GM19455 (cell line): Measurements from ENCODE around the gene PACSIN2.

Source experiments
- ATAC-seq: cut with Tn5 transposase; IDR thresholded peaks from one replicate; pipeline ENCODE4 v1.9.1; 2021; ENCODE audit not compliant: unreplicated experiment

The PACSIN2 gene

GRCh38 chr22:42833104-42833503 is 181.8 kb downstream of the PACSIN2 start:
- ATAC-seq: no peak

- ATAC-seq: no peak
Observed at GRCh38 chr22:42831712-42832111, 183.2 kb downstream of the PACSIN2 start.

- no peak for ATAC-seq
Observed at GRCh38 chr22:42830161-42830560, 184.8 kb downstream of the PACSIN2 start.

- ATAC-seq: no peak
Observed at GRCh38 chr22:42829302-42829701, 185.6 kb downstream of the PACSIN2 start.

GRCh38 chr22:42825796-42826195 is 189.2 kb downstream of the PACSIN2 start:
- ATAC-seq: no peak

- ATAC-seq: no peak
Observed at GRCh38 chr22:42821386-42821785, 193.6 kb downstream of the PACSIN2 start.

- no peak for ATAC-seq
Observed at GRCh38 chr22:42820045-42820763, 194.7 kb downstream of the PACSIN2 start.
